IMR-90 (cell line): Measurements from ENCODE around the gene SHC4. TPM values are rescaled to one million over a fixed set of nuclear protein-coding genes. Genes with fewer than 3 reads are reported as not detected.
A peak's percentile ranks its signal among the peaks of the same experiment; 100 is the strongest.

Source experiments
- ATAC-seq: fragments of 200-7000 bp; cut with Tn5 transposase; 2 replicates; pipeline ENCODE4 v1.9.1; 2020; ENCODE audit warnings: low read depth, mild to moderate bottlenecking, moderate library complexity
- BruUV-seq: library from RNA; stranded (reverse); fragments of 400-500 nt; replicated peaks from 2 replicates; lab custom pipeline; 2021; lab: Mats Ljungman, UMichigan
- CTCF ChIA-PET: fragments of 300-600 bp; formaldehyde crosslinking; extraction: SDS; loops from one replicate; lab custom pipeline; 2021; ENCODE audit warnings: antibody characterized with exemption; lab: Yijun Ruan, JAX
- POLR2A ChIA-PET: fragments of 300-600 bp; sonication (Branson Sonifier 250); formaldehyde crosslinking; loops from one replicate; lab custom pipeline; 2022; ENCODE audit warnings: antibody characterized with exemption; ENCODE audit not compliant: unreplicated experiment; lab: Charles Lee
- DNase-seq: peaks from one replicate; pipeline ENCODE4 v3.0.0; 2013
- H2AFZ ChIP-seq: replicated peaks from 2 replicates; pipeline ENCODE3; 2013; ENCODE audit warnings: low read length, mild to moderate bottlenecking; ENCODE audit not compliant: poor library complexity
- H2AK5ac ChIP-seq: 2 replicates; pipeline ENCODE4 v1.6.1; 2013; ENCODE audit warnings: low read depth, low read length, inconsistent platforms
- H2AK9ac ChIP-seq: replicated peaks from 2 replicates; pipeline ENCODE3; 2013; ENCODE audit warnings: mild to moderate bottlenecking, low read depth, low read length, moderate library complexity; ENCODE audit not compliant: poor library complexity
- H2BK120ac ChIP-seq: 2 replicates; pipeline ENCODE4 v1.6.1; 2013; ENCODE audit warnings: low read depth, low read length, inconsistent platforms
- H2BK15ac ChIP-seq: 3 replicates; pipeline ENCODE4 v1.6.1; 2013; ENCODE audit warnings: low read depth, low read length, inconsistent platforms
- H2BK20ac ChIP-seq: 2 replicates; pipeline ENCODE4 v1.6.1; 2013; ENCODE audit warnings: low read depth, mild to moderate bottlenecking, inconsistent platforms, low read length, moderate library complexity
- H2BK5ac ChIP-seq: 2 replicates; pipeline ENCODE4 v1.6.1; 2013; ENCODE audit warnings: mild to moderate bottlenecking, low read depth, low read length, inconsistent platforms; ENCODE audit not compliant: poor library complexity, severe bottlenecking
- H3K14ac ChIP-seq: replicated peaks from 2 replicates; pipeline ENCODE4 v1.6.1; 2013; ENCODE audit warnings: low read depth, low read length, inconsistent platforms
- H3K18ac ChIP-seq: 2 replicates; pipeline ENCODE4 v1.6.1; 2013; ENCODE audit warnings: low read depth, low read length, control low read depth
- H3K23ac ChIP-seq: 2 replicates; pipeline ENCODE4 v1.6.1; 2013; ENCODE audit warnings: low read depth, low read length, inconsistent platforms
- H3K27ac ChIP-seq: 2 replicates; pipeline ENCODE4 v1.5.1; 2013; ENCODE audit warnings: mild to moderate bottlenecking, control low read depth, low read length; ENCODE audit not compliant: insufficient read depth
- H3K27me3 ChIP-seq: 2 replicates; pipeline ENCODE4 v1.6.1; 2013; ENCODE audit warnings: low read length; ENCODE audit not compliant: control insufficient read depth, insufficient read depth
- H3K36me3 ChIP-seq: 2 replicates; pipeline ENCODE4 v1.6.1; 2013; ENCODE audit warnings: low read length, mixed read lengths; ENCODE audit not compliant: control insufficient read depth, insufficient read depth
- H3K4ac ChIP-seq: 2 replicates; pipeline ENCODE4 v1.6.1; 2013; ENCODE audit warnings: low read depth, low read length, inconsistent platforms
- H3K4me1 ChIP-seq: 2 replicates; pipeline ENCODE4 v1.6.1; 2013; ENCODE audit warnings: low read length, mixed read lengths; ENCODE audit not compliant: control insufficient read depth, insufficient read depth
- H3K4me2 ChIP-seq: 2 replicates; pipeline ENCODE4 v1.6.1; 2013; ENCODE audit warnings: low read depth, mild to moderate bottlenecking, control low read depth, low read length, moderate library complexity
- H3K4me3 ChIP-seq: 2 replicates; pipeline ENCODE4 v1.5.1; 2013; ENCODE audit warnings: low read depth, mild to moderate bottlenecking, control low read depth, low read length, moderate library complexity; ENCODE audit not compliant: insufficient read depth
- H3K56ac ChIP-seq: 2 replicates; pipeline ENCODE4 v1.6.1; 2013; ENCODE audit warnings: low read length, inconsistent platforms; ENCODE audit not compliant: insufficient read depth; ENCODE audit errors: extremely low read depth
- H3K79me1 ChIP-seq, 2 experiments: 2 replicates each; pipeline ENCODE4 v1.6.1; 2013; ENCODE audit warnings: low read length in 2 of 2, inconsistent platforms in 1 of 2, low read depth in 1 of 2
- H3K9ac ChIP-seq: 2 replicates; pipeline ENCODE4 v1.6.1; 2013; ENCODE audit warnings: low read depth, low read length, control low read depth
- H3K9me1 ChIP-seq: 2 replicates; pipeline ENCODE4 v1.6.1; 2013; ENCODE audit warnings: low read length, inconsistent platforms; ENCODE audit not compliant: insufficient read depth
- H3K9me3 ChIP-seq: 2 replicates; pipeline ENCODE4 v1.6.1; 2013; ENCODE audit warnings: low read length; ENCODE audit not compliant: control insufficient read depth, insufficient read depth
- H4K20me1 ChIP-seq: 2 replicates; pipeline ENCODE4 v1.6.1; 2013; ENCODE audit warnings: low read length, inconsistent platforms; ENCODE audit not compliant: insufficient read depth
- H4K5ac ChIP-seq: 2 replicates; pipeline ENCODE4 v1.6.1; 2013; ENCODE audit warnings: mild to moderate bottlenecking, low read depth, low read length, control low read depth
- H4K8ac ChIP-seq, 2 experiments: 2 replicates each; pipeline ENCODE4 v1.6.1; 2013; ENCODE audit warnings: low read depth in 2 of 2, low read length in 2 of 2, control low read depth in 1 of 2, inconsistent platforms in 1 of 2
- H4K91ac ChIP-seq: 2 replicates; pipeline ENCODE4 v1.6.1; 2013; ENCODE audit warnings: low read depth, low read length, inconsistent platforms; ENCODE audit not compliant: insufficient read depth
- CHD1 ChIP-seq: IDR thresholded peaks from 2 replicates; pipeline ENCODE4 v1.6.1; 2012; ENCODE audit warnings: low read depth, low read length, improper control_type of control experiment
- FOS ChIP-seq: fragments of 150-350 bp; IDR thresholded peaks from 2 replicates; pipeline ENCODE4 v1.6.1; 2016; ENCODE audit warnings: low read depth, low read length
- MAZ ChIP-seq: IDR thresholded peaks from 2 replicates; pipeline ENCODE4 v1.6.1; 2012; ENCODE audit warnings: low read depth, mild to moderate bottlenecking, low read length, improper control_type of control experiment, moderate library complexity, borderline replicate concordance
- RFX5 ChIP-seq: IDR thresholded peaks from 2 replicates; pipeline ENCODE4 v1.8.0; 2012; ENCODE audit warnings: low read depth, mild to moderate bottlenecking, low read length, moderate library complexity
- WGBS, 2 experiments: methylation state at CpG; one replicate each; pipeline versions ENCODE4 v1.1.5 to v1.1.7; 2013; ENCODE audit warnings: missing lambda C conversion rate in 2 of 2; ENCODE audit not compliant: insufficient read length in 1 of 2; ENCODE audit errors: extremely low coverage in 2 of 2; 5-methylcytosine and 5-hydroxymethylcytosine counted together
- dilution Hi-C: fragments of 300-500 bp; cut with HindIII; formaldehyde crosslinking; loops from one replicate; pipeline ENCODE4 v1.14.3; 2018; ENCODE audit warnings: low sequenced_read_pairs; ENCODE audit not compliant: unreplicated experiment
- in situ Hi-C: fragments of 300-500 bp; cut with MboI; formaldehyde crosslinking; loops from 3 replicates; pipeline ENCODE4 v1.14.3; 2019; ENCODE audit warnings: low sequenced_read_pairs, inconsistent platforms, mixed read lengths
- intact Hi-C: fragments of 100-400 bp; cut with micrococcal nuclease; formaldehyde crosslinking; loops from 2 replicates; pipeline ENCODE4 v1.10.0; 2022
- polyA plus RNA-seq, 3 experiments: library from polyadenylated mRNA; depleted of rRNA; stranded (reverse); fragments of >200 nt; gene quantifications; 2 replicates each; pipeline ENCODE4 v1.2.3, GENCODE V29; 2012; ENCODE audit warnings: low replicate concordance in 1 of 3
- total RNA-seq: library from RNA; depleted of rRNA; stranded (reverse); fragments of >200 nt; gene quantifications from 2 replicates; pipeline ENCODE4 v1.2.3, GENCODE V29; 2012

SHC4 gene
- total and polyA plus RNA-seq, 2 of the 4 experiments (the other 2 are of a cell fraction), result 0.91 to 2.7 TPM

GRCh38 chr15:48850648-48851047 lies 113.1 kb downstream of the SHC4 start:
- dilution Hi-C loops (no loop called here), in situ Hi-C loops (loop anchor here (25.0 kb wide), 1 partner anchor 562 kb away; the partner anchor contains the start of gene FGF7)
- no peak overlapping the region for H3K18ac ChIP-seq

More at GRCh38 chr15:48850648-48851047, 113.1 kb downstream of the SHC4 start:
- DNase-seq, result no peak
- no peak overlapping the region for H2AFZ ChIP-seq
- no peak overlapping the region for H4K8ac ChIP-seq
- no peak overlapping the region for H2BK15ac ChIP-seq
- H4K91ac ChIP-seq, result no peak overlapping the region
- no peak overlapping the region for H3K4me3 ChIP-seq
- no peak overlapping the region for H3K27ac ChIP-seq
- TF ChIP-seq FOS, result no peak
- no peak for TF ChIP-seq MAZ
- no peak for TF ChIP-seq CHD1
- TF ChIP-seq RFX5, result no peak
- H2BK120ac ChIP-seq, result no peak overlapping the region
- H3K14ac ChIP-seq, result no peak overlapping the region
- H3K4me1 ChIP-seq, result peaks cover 5% of the 10 kb centered on the region
- H3K4ac ChIP-seq, result no peak overlapping the region
- H3K27me3 ChIP-seq, result no peaks in the 10 kb centered on the region
- WGBS, 2 experiments, result no CpG with 5 or more reads among the region's 2 CpGs
- H3K9me1 ChIP-seq, result peaks cover 5% of the 10 kb centered on the region; the same call in 1 of the 2 replicates
- POLR2A ChIA-PET, result no interaction called here
- peaks cover 2% of the 10 kb centered on the region; the same call in 1 of the 2 replicates for H3K36me3 ChIP-seq
- H3K79me1 ChIP-seq, result peaks cover 0 to 5% of the 10 kb centered on the region in 2 experiments; a peak in 1 of 4 replicates
- H2BK20ac ChIP-seq, result no peak overlapping the region
- H3K4me2 ChIP-seq, result no peak overlapping the region
- H4K5ac ChIP-seq, result no peak overlapping the region
- 0 out of 2 replicates have a peak overlapping the region, but pooled peaks have one; percentile 17 for H2AK5ac ChIP-seq
- CTCF ChIA-PET, result no interaction called here
- no peak overlapping the region for H3K9ac ChIP-seq
- no peak overlapping the region for H2AK9ac ChIP-seq
- no peaks in the 10 kb centered on the region for H4K20me1 ChIP-seq
- H3K23ac ChIP-seq, result no peak overlapping the region; the same call in 1 of the 2 replicates
- ATAC-seq, result no peak
- BruUV-seq, result no TSS peak
- intact Hi-C loops, result no loop called here
- no peaks in the 10 kb centered on the region for H3K9me3 ChIP-seq
- no peak overlapping the region for H3K56ac ChIP-seq
- H2BK5ac ChIP-seq, result no peak overlapping the region
